T-helper 17 cell (primary cell): Measurements from ENCODE around the gene CHMP2B. TPM values are rescaled to one million over a fixed set of nuclear protein-coding genes. Genes with fewer than 3 reads are reported as not detected.
"Not testable (repeated sequence)": the region's sequence is repeated elsewhere in the genome, so short reads cannot be mapped to it uniquely, and the experiment has no call there.

ENCODE experiments used
- ATAC-seq: fragments of 150-1000 bp; cut with Tn5 transposase; 2 replicates; pipeline ENCODE4 v1.10.0; 2021; ENCODE audit warnings: mild to moderate bottlenecking, moderate library complexity
- DNase-seq, 3 donors: peaks; one replicate each; pipeline versions ENCODE4 v3.0.0 to v3.0.0-alpha.2; 2020 to 2021
- H3K9me3 ChIP-seq: one replicate; pipeline ENCODE4 v1.7.0; 2013; ENCODE audit warnings: low read length, mild to moderate bottlenecking; ENCODE audit not compliant: control insufficient read depth, poor library complexity, severe bottlenecking
- H3K27ac Mint-ChIP-seq: one replicate; pipeline ENCODE4 v1.8.0; 2022; ENCODE audit warnings: mild to moderate bottlenecking, moderate library complexity, mixed read lengths
- H3K27me3 Mint-ChIP-seq: one replicate; pipeline ENCODE4 v1.8.0; 2022; ENCODE audit warnings: mixed read lengths
- H3K36me3 Mint-ChIP-seq: one replicate; pipeline ENCODE4 v1.8.0; 2022; ENCODE audit warnings: low read depth, mixed read lengths
- H3K4me1 Mint-ChIP-seq: one replicate; pipeline ENCODE4 v1.8.0; 2022; ENCODE audit warnings: mild to moderate bottlenecking, mixed read lengths
- H3K4me3 Mint-ChIP-seq: one replicate; pipeline ENCODE4 v1.8.0; 2022; ENCODE audit warnings: mild to moderate bottlenecking, moderate library complexity, mixed read lengths
- total RNA-seq, 4 donors: library from RNA in 2 of 4; stranded (reverse) in 2 of 4; gene quantifications; one replicate each; pipeline ENCODE4 v1.2.3 and lab custom pipeline; 2022 to 2026

CHMP2B gene
- total RNA-seq, 2 donors from 2014 or later: 24.3 to 29.4 TPM

- no peak for ATAC-seq
- H3K4me3 Mint-ChIP-seq: no peak overlapping the region
- peaks cover 10% of the 10 kb centered on the region for H3K4me1 Mint-ChIP-seq
- H3K27me3 Mint-ChIP-seq: no peaks in the 10 kb centered on the region
- no peak overlapping the region for H3K27ac Mint-ChIP-seq
- peaks cover 4% of the 10 kb centered on the region for H3K36me3 Mint-ChIP-seq
- no peaks in the 10 kb centered on the region for H3K9me3 ChIP-seq
- no peak for DNase-seq
Observed at GRCh38 chr3:87247430-87247773, 20.3 kb downstream of the CHMP2B start.

- H3K27me3 Mint-ChIP-seq, H3K36me3 Mint-ChIP-seq, H3K9me3 ChIP-seq, H3K4me1 Mint-ChIP-seq, H3K4me3 Mint-ChIP-seq, ATAC-seq, H3K27ac Mint-ChIP-seq, DNase-seq: not testable (repeated sequence)
Observed at GRCh38 chr3:87248231-87248630, 21.1 kb downstream of the CHMP2B start.

GRCh38 chr3:87248831-87249230 lies 21.7 kb downstream of the CHMP2B start:
- Mint-ChIP-seq H3K27me3 (no peaks in the 10 kb centered on the region), H3K36me3 (peaks cover 4% of the 10 kb centered on the region), H3K4me1 (peaks cover 8% of the 10 kb centered on the region), H3K4me3 (no peak overlapping the region), H3K27ac (no peak overlapping the region)
- no peaks in the 10 kb centered on the region for H3K9me3 ChIP-seq
- DNase-seq (no peak), ATAC-seq (no peak)

- H3K4me1 Mint-ChIP-seq: peaks cover 5% of the 10 kb centered on the region
- H3K27me3 Mint-ChIP-seq: no peaks in the 10 kb centered on the region
- no peak for ATAC-seq
- no peak overlapping the region for H3K27ac Mint-ChIP-seq
- no peaks in the 10 kb centered on the region for H3K9me3 ChIP-seq
- H3K4me3 Mint-ChIP-seq: no peak overlapping the region
- H3K36me3 Mint-ChIP-seq: peaks cover 4% of the 10 kb centered on the region
- DNase-seq: no peak
Observed at GRCh38 chr3:87250009-87250408, 22.9 kb downstream of the CHMP2B start.

GRCh38 chr3:87260270-87260669 lies 33.2 kb downstream of the CHMP2B start:
- H3K9me3 ChIP-seq: no peaks in the 10 kb centered on the region
- no peak overlapping the region for H3K27ac Mint-ChIP-seq

GRCh38 chr3:87261925-87262324 lies 34.8 kb downstream of the CHMP2B start:
- ATAC-seq (no peak), DNase-seq (no peak)
- H3K27ac Mint-ChIP-seq: no peak overlapping the region
- no peaks in the 10 kb centered on the region for H3K27me3 Mint-ChIP-seq
- H3K4me1 Mint-ChIP-seq: no peaks in the 10 kb centered on the region
- H3K9me3 ChIP-seq: no peaks in the 10 kb centered on the region
- H3K4me3 Mint-ChIP-seq: no peak overlapping the region
- H3K36me3 Mint-ChIP-seq: no peaks in the 10 kb centered on the region

More at GRCh38 chr3:87260270-87260669, 33.2 kb downstream of the CHMP2B start:
- DNase-seq (peak in 1 of 3 donors; percentile 16), ATAC-seq (peak; percentile 69)
- Mint-ChIP-seq H3K27me3 (no peaks in the 10 kb centered on the region), H3K36me3 (no peaks in the 10 kb centered on the region), H3K4me1 (no peaks in the 10 kb centered on the region), H3K4me3 (no peak overlapping the region)

- ATAC-seq: no peak
- H3K4me1 Mint-ChIP-seq: peaks cover 10% of the 10 kb centered on the region
Observed at GRCh38 chr3:87267953-87268645, 41.0 kb downstream of the CHMP2B start.

GRCh38 chr3:87268646-87269211 lies 41.6 kb downstream of the CHMP2B start:
- H3K27ac Mint-ChIP-seq: no peak overlapping the region
- DNase-seq: no peak
- H3K4me3 Mint-ChIP-seq: no peak overlapping the region
- H3K36me3 Mint-ChIP-seq: peaks cover 2% of the 10 kb centered on the region
- H3K4me1 Mint-ChIP-seq: peaks cover 10% of the 10 kb centered on the region
- H3K27me3 Mint-ChIP-seq: no peaks in the 10 kb centered on the region
- no peak for ATAC-seq
- no peaks in the 10 kb centered on the region for H3K9me3 ChIP-seq

More at GRCh38 chr3:87267953-87268645, 41.0 kb downstream of the CHMP2B start:
- no peaks in the 10 kb centered on the region for H3K27me3 Mint-ChIP-seq
- H3K9me3 ChIP-seq: no peaks in the 10 kb centered on the region
- H3K36me3 Mint-ChIP-seq: no peaks in the 10 kb centered on the region
- H3K4me3 Mint-ChIP-seq: no peak overlapping the region
- H3K27ac Mint-ChIP-seq: no peak overlapping the region
- DNase-seq: no peak

GRCh38 chr3:87269723-87270122 lies 42.6 kb downstream of the CHMP2B start:
- H3K9me3 ChIP-seq: no peaks in the 10 kb centered on the region
- DNase-seq (no peak), ATAC-seq (no peak)
- H3K4me3 Mint-ChIP-seq: no peak overlapping the region
- H3K27me3 Mint-ChIP-seq: no peaks in the 10 kb centered on the region
- peaks cover 2% of the 10 kb centered on the region for H3K36me3 Mint-ChIP-seq
- H3K27ac Mint-ChIP-seq: no peak overlapping the region
- peaks cover 10% of the 10 kb centered on the region for H3K4me1 Mint-ChIP-seq

- H3K9me3 ChIP-seq: no peaks in the 10 kb centered on the region
- Mint-ChIP-seq H3K27ac (peak overlapping the region; percentile 32), H3K36me3 (peaks cover 2% of the 10 kb centered on the region), H3K4me1 (peaks cover 10% of the 10 kb centered on the region), H3K4me3 (no peak overlapping the region), H3K27me3 (no peaks in the 10 kb centered on the region)
- DNase-seq (no peak), ATAC-seq (no peak)
Observed at GRCh38 chr3:87270908-87271700, 44.0 kb downstream of the CHMP2B start.

GRCh38 chr3:87272718-87273341 lies 45.7 kb downstream of the CHMP2B start:
- no peak overlapping the region for H3K4me3 Mint-ChIP-seq
- ATAC-seq (no peak), DNase-seq (no peak)
- no peaks in the 10 kb centered on the region for H3K9me3 ChIP-seq
- H3K36me3 Mint-ChIP-seq: peaks cover 2% of the 10 kb centered on the region
- H3K4me1 Mint-ChIP-seq: peaks cover 10% of the 10 kb centered on the region
- no peak overlapping the region for H3K27ac Mint-ChIP-seq
- H3K27me3 Mint-ChIP-seq: peaks cover 5% of the 10 kb centered on the region

GRCh38 chr3:87276484-87276883 lies 49.4 kb downstream of the CHMP2B start, which contains the start of gene POU1F1:
POU1F1 (minus strand) TSS chr3:87276584; CDS start chr3:87276462, 122 bp downstream.
- H3K9me3 ChIP-seq: no peaks in the 10 kb centered on the region
- DNase-seq: no peak
- H3K27me3 Mint-ChIP-seq: peaks cover 6% of the 10 kb centered on the region
- no peak within 1 kb of the TSS for H3K27ac Mint-ChIP-seq
- no peaks in the 10 kb centered on the region for H3K4me1 Mint-ChIP-seq
- no peak within 1 kb of the TSS for H3K4me3 Mint-ChIP-seq
- peaks cover 2% of the 10 kb centered on the region for H3K36me3 Mint-ChIP-seq
- ATAC-seq: no peak

- DNase-seq: no peak
- ATAC-seq: no peak
- peaks cover 5% of the 10 kb centered on the region for H3K36me3 Mint-ChIP-seq
- no peaks in the 10 kb centered on the region for H3K9me3 ChIP-seq
- no peak overlapping the region for H3K4me3 Mint-ChIP-seq
- H3K27ac Mint-ChIP-seq: no peak overlapping the region
- H3K27me3 Mint-ChIP-seq: peaks cover 25% of the 10 kb centered on the region
- H3K4me1 Mint-ChIP-seq: no peaks in the 10 kb centered on the region
Observed at GRCh38 chr3:87287011-87287410, 59.9 kb downstream of the CHMP2B start.
